Kidney epithelial cell (primary cell): Measurements from ENCODE around the gene EN2. TPM values are rescaled to one million over a fixed set of nuclear protein-coding genes. Genes with fewer than 3 reads are reported as not detected.

Source experiments
- DNase-seq: peaks from one replicate; pipeline ENCODE4 v3.0.0-alpha.2; 2010; ENCODE audit warnings: low read depth
- H3K27me3 ChIP-seq: 2 replicates; pipeline ENCODE4 v1.6.0; 2011; ENCODE audit warnings: low read length; ENCODE audit not compliant: control insufficient read depth, insufficient read depth
- H3K36me3 ChIP-seq: 2 replicates; pipeline ENCODE4 v1.5.1; 2011; ENCODE audit warnings: low read length; ENCODE audit not compliant: control insufficient read depth, insufficient read depth
- H3K4me3 ChIP-seq: 2 replicates; pipeline ENCODE4 v1.5.1; 2011; ENCODE audit warnings: low read depth, mild to moderate bottlenecking, control low read depth, low read length
- total RNA-seq: library from RNA; depleted of rRNA; stranded (reverse); fragments of >200 nt; gene quantifications from 2 replicates; pipeline ENCODE4 v1.2.3, GENCODE V29; 2015
- TF ChIP-seq, protein P1 (sequence below): IDR thresholded peaks from 2 replicates; pipeline ENCODE4 v1.5.1; 2011; ENCODE audit warnings: mild to moderate bottlenecking, moderate library complexity, low read length, control low read depth, inconsistent platforms; ENCODE audit not compliant: insufficient read depth, poor library complexity, severe bottlenecking

Gene EN2
- total RNA-seq, 1 donor from 2014 or later = 0.17 TPM

DNA sequence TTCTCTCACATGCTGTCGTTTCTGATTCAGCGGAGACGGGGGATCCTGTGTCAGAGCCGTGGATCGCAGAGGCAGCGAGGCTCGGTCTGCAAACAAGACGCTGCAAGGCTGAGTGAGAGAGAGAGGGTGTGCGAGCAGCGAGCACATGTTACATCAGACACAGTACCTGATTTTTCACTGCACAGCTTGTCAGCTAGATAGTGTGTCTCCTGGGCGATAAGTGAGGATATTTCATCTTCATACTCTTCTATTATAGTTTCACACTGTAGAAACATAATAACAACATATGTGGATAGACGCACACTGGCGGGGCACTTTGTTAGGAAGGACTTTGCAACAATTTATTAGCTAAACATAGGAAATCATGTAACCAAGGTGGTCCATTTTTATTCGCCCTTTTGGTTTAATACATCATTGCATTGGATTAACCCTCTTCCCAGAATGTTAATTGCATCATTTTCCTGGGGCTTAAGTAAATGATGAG lies 49.0 kb downstream of the EN2 start:
- DNase-seq = no peak
- H3K27me3 ChIP-seq = peaks cover 44% of the 10 kb centered on the region
- H3K36me3 ChIP-seq = no peaks in the 10 kb centered on the region
- TF ChIP-seq, protein P1, sequence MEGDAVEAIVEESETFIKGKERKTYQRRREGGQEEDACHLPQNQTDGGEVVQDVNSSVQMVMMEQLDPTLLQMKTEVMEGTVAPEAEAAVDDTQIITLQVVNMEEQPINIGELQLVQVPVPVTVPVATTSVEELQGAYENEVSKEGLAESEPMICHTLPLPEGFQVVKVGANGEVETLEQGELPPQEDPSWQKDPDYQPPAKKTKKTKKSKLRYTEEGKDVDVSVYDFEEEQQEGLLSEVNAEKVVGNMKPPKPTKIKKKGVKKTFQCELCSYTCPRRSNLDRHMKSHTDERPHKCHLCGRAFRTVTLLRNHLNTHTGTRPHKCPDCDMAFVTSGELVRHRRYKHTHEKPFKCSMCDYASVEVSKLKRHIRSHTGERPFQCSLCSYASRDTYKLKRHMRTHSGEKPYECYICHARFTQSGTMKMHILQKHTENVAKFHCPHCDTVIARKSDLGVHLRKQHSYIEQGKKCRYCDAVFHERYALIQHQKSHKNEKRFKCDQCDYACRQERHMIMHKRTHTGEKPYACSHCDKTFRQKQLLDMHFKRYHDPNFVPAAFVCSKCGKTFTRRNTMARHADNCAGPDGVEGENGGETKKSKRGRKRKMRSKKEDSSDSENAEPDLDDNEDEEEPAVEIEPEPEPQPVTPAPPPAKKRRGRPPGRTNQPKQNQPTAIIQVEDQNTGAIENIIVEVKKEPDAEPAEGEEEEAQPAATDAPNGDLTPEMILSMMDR = no peak
- H3K4me3 ChIP-seq = no peak overlapping the region

DNA sequence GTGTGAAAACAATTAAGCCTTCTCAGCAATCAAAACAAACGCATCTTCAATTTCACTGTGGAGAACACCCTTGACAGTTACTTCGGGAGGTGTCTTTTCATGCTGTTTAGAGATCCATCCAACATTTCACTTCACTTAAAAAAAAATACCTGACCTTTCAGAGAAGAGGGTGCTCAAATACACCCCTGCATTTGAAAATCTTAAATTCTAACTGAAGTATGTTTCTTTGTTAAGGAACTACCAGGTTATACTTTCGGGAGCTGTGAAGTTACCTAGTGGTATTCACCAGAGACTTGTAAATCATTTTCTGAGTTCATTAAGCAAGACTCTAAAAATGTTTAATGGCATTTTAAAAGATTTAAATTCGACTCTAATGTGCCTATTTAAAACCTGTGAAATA lies 49.6 kb downstream of the EN2 start:
- no peak overlapping the region for H3K4me3 ChIP-seq
- TF ChIP-seq, protein P1 = no peak
- H3K27me3 ChIP-seq = peaks cover 49% of the 10 kb centered on the region
- DNase-seq = no peak
- no peaks in the 10 kb centered on the region for H3K36me3 ChIP-seq

DNA sequence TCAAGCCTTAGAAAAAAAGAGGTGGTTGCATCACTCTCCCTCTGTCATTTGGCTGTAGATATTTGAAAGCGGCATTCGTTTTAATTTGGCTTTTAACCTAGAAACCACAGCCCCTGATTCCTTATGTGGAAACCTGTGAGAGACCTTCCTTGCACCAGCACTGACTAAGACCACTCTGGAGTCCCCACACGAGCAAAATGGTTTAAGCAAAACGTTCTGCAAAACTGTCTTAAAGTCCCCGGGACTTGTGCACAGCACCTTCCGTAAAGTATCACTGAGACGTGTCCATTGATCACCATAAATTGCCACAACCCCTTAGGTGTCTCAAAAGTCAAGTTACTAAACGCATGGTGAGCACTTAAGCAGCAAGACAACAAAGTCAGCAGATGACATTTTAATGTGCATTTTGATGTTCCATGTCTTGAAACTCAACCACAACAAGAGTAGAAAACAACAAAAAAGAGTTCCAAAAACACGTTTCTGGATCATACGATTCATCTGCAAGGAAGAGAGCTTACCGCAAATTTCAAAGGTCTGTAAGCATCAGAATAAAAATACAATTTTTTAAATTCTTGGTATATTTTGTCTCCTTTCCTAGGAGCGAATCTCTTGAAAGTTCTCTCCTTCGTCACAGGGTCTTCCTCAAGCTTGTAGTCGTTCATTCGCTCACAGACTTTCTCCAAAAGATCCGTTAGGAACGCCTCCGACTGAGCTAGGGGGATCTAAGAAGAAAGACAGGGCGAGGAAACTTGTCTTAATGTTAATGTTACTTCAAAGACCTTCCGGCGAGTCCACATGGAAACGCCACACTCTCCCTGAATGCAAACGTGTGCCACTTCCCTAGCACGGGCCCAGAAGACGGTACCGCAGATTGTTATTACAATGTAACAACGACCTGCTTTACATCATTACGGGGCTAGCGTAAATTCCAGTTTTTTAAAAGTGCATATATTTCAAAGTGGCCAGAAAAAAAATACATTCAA lies 50.7 kb downstream of the EN2 start:
- H3K36me3 ChIP-seq = no peaks in the 10 kb centered on the region
- peaks cover 49% of the 10 kb centered on the region for H3K27me3 ChIP-seq
- no peak overlapping the region for H3K4me3 ChIP-seq
- no peak for DNase-seq
- TF ChIP-seq, protein P1 = no peak

DNA sequence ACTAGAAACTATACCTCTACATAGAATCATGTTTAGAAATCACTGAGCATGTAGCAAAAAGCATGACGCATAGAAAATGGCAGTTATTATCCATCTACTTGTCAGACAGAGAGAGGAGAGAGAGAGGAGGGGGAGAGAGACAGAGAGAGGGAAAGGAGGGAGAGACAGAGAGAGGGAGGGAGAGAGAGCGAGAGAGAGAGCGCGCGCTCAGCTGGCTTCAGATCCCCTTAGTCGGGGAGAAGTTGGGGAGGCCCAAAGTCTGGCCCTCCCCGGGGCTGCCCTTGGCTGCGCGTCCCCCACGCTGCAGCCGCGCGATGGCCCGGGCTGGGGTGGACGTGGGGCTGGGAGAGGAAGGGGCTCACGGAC lies 51.4 kb downstream of the EN2 start:
- H3K27me3 ChIP-seq = peaks cover 49% of the 10 kb centered on the region
- no peaks in the 10 kb centered on the region for H3K36me3 ChIP-seq
- TF ChIP-seq, protein P1 = no peak
- no peak overlapping the region for H3K4me3 ChIP-seq
- DNase-seq = no peak

DNA sequence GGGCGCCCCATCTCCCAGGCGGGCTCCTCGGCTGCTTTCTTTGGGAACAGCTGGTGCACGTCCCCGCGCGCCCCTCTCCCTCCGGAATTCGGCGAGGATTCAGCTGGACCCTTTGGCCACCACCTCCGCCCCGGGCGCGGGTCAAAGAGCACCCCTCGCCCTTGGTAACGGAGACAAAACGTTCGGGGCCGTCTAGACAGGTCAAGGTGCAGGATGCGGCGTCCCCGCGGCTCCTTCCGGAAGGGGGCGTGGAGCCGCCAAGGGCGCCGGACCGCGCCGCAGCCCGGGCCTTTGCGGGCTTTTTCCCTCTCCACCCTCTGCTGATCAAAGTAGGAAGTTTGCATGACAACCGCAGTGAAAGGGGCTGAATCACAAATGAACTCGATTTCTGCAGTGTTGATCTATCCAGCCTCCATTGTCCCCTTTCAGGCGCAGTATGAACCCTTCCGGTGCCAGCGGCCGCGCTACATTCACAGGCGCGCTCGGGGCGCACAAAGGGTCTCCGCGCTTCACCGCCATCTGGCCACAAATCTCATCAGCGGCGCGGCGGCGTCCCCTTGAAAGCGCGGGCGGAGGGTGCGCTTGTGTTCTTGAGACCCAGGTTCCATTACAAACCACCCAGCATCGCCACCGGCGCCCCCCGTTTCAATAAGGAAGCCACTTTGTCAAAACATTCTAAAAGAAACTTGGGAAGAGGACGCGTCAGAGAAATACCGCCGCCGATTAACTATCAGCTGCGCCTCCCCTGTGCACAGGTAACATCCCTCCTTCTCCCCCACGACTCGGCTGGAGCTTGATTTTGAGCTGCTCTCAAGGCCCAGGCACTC lies 52.0 kb downstream of the EN2 start:
- Histone ChIP-seq H3K27me3 (peaks cover 45% of the 10 kb centered on the region), H3K36me3 (no peaks in the 10 kb centered on the region), H3K4me3 (no peak overlapping the region)
- TF ChIP-seq, protein P1 = no peak
- DNase-seq = no peak
